Cerebellar cortex (tissue), 1 donor: ENCODE results near the gene ZDHHC20.

Experiments
- DNase-seq: peaks from one replicate; pipeline ENCODE4 v3.0.0-alpha.2; 2015; ENCODE audit warnings: low spot score

Gene ZDHHC20, protein sequence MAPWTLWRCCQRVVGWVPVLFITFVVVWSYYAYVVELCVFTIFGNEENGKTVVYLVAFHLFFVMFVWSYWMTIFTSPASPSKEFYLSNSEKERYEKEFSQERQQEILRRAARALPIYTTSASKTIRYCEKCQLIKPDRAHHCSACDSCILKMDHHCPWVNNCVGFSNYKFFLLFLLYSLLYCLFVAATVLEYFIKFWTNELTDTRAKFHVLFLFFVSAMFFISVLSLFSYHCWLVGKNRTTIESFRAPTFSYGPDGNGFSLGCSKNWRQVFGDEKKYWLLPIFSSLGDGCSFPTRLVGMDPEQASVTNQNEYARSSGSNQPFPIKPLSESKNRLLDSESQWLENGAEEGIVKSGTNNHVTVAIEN

DNA sequence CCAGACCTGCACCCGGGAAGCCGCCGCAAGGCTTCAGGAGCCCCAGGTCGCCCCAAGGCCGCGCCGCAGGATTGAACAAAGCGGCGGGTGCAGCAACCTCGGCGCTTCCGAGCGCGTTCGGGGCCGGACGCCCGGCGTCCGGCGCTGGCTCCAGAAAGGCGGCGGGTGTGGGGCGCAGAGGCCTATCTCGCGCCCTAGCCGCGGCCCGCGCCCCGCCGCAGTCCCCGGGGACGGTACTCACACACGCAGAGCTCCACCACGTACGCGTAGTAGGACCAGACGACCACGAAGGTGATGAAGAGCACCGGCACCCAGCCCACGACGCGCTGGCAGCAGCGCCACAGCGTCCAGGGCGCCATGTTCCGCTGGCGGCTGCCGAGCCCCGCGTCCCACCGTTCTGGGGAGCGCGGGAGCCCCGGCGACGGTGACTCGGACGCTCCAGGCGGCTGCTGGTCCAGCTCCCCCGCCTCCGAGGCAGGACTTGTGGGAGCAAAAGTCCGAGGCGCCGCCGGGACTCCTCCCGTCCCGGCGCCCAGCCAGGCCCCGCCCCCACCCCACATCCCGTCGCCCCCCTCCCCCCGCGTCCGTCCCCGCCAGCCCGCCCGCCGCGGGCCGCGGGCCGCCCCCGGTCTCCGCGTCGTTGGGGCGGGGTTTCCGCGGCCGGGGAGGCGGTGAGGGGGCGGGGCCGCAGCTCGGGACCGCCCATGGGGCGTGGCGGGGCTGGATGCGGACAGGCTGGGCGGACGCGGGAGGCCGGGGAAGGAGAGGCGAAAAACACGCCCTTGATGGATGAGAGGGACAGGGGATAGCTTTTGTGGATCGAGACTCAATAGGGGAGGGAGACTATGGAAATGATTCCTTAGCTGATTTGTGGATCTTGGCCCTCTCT, at the start of gene ZDHHC20:
Gene ZDHHC20, minus strand, starts transcription at position 491 of the 889 bp plus-strand sequence. Its CDS starts 132 bp downstream, at position 359.
- DNase-seq = peak; percentile 81

DNA sequence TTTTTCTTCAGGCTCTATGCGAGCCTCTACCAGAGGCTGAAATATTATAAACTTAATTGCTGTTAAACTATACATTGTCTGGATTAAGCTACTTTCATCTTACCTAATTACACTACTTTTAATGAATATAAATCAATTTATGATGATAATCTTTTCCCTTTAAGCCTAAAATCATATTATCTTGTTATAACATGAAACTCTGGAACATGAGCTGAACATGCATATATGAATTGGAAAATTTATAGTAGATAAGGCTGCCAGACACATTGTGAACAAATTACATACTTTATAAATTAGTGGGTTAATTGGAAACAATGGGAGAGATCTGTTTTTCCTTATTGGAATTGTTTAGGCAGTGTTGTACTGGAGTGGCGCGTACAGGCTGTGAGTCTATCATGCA, 45.3 kb upstream of the ZDHHC20 start:
- DNase-seq = no peak

DNA sequence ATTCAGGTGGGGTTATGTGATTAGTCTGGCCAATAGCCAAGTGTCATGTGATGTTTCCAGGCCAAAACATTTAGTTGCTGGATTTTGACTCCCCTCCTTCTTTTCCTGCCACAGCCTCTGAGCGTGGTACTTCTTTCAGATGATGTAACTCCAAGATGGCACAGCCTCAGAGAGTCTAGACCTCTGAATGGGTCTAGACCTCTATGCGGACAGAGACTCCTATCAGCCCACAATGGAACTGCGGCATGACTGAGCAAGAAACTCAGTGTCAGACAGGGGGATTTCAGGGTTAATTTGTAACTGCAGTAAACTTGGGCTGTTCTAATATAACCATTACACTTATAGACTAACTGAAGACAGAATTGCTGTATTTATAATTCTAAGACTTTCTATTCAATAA, 42.6 kb upstream of the ZDHHC20 start:
- DNase-seq = no peak

DNA sequence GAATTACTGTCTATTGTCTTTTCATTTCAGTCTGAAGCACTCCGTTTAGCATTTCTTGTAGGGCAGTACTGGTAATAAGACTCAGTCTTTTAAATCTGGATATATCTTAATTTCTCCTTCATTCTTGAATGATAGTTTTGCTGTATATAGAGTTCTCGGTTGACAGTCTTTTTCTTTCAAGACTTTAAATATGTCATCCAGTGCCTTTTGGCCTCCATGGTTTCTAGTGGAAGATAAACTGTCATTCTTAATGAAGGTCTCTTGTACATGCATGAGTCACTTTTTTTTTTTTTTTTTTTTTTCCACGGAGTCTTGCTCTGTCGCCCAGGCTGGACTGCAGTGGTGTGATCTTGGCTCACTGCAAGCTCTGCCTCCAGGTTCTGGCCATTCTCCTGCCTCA, 27.2 kb upstream of the ZDHHC20 start:
- no peak for DNase-seq

DNA sequence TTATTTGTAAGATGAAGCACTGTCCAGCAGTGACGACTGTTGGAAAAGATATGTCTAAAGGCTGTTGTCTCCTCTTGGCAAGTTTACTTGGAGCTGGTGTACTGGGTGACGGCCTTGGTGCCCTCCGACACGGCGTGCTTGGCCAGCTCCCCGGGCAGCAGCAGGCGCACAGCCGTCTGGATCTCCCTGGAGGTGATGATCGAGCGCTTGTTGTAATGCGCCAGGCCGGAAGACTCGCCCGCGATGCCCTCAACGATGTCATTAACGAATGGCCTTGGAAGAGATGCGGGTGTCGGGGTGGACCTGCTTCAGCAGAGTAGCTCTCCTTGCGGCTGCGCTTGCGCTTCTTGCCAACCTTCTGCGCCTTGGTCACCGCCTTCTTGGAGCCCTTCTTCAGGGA, 24.6 kb upstream of the ZDHHC20 start:
- no peak for DNase-seq

DNA sequence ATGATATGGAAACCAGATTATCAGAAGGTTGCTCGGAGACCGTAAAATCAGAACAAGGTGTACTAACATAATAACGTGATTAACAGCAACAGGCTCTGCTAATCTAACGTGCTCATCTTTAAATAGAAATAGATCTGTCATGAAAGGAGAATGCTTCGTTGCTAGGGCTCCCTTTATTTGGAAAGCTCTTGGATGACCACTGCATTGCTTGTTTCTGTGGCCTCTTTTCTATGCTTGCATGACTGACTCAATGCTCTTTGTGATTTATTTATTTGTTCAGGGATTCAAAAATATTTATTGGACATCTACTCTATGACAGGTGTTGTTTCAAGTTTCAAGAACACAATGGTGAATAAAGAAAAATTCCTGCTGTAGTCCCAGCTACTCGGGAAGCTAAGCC, 22.3 kb upstream of the ZDHHC20 start:
- DNase-seq = no peak

DNA sequence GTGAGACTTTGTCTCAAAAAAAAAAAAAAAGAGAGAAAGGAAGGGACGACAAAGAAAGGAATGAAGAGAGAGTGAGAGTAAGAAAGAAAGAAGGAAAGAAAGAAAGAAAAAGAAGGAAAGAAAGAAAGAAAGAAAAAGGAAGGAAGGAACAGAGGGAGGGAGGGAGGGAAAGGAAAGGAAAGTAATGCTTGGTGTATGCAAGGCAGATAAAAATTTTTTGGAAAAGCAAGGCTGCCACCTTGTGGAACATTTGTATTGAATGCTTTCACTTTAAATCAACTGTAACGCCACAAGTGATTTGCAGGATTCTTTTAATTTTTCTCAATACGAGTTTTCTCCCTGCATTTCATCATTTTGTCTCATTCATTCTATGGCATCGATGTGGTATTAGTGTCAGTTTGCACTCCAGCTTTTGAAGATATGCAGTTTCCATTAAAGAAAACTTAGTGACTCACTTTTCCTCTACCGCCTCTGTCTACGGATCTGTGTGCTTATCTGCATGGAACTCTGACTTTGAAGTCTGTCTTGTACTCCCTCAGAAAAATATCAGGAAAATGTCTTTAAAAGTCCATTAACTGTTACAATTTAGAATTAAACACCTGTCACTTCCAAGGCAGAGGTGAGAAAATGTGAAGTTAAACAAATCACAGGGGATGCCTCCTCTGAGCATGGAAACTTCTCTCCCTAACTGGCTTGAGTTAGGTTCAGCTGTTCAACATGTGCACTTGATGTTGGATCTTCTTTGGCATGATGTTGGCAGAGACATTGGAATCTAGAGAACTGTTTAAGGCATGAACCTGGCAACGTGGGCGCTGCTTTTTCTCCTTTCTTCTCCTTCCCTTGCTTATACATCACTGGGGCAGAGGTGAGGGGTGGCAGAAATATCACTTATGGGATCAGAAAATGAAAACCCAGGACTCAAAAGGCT, 20.0 kb upstream of the ZDHHC20 start:
- DNase-seq = peak; percentile 86

DNA sequence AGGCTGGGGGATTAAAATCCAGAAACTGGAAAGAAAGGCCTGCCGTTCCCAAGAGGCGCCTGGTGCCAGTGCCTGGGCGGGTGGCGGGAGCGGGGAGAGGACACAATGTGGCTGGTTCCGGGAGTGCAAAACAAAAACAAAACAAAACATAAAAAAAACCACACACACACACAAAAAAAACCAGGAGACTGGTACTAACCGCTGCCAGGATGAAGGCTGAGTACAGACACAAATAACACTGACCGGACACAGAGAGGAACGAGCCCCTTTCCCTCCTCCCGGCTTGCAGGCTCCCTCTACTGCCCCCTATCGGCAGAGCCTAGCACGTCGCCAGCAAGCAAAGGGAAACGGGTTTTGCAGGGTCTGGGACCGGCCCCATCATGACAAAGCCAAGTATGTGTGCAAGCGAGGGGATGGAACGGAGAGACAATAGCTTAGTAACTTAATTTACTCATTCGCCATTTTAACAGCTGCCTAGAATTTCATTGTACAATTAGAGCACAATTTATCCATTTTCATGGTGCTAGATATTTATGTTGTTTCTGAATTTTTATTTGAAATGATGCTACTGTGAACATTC, 17.9 kb upstream of the ZDHHC20 start:
- DNase-seq = peak; percentile 78

DNA sequence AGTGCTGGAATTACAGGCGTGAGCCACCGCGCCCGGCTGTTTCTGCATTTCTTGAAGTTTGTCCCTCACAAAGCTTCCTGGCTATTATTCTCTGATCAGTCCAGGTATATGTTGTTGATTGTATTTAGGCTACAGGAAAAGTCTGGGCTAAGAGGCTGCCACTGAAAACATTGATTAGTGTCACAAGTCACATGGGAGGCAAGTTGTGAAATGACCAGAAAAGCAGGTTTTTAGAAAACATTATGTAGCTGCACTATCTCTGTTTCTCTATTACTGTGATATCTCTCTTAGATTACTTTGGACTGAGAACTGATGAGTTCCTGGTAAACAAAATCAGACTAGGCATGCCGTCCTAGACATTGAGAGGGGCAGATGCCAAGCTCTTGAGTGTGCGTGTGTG, 16.0 kb upstream of the ZDHHC20 start:
- no peak for DNase-seq

DNA sequence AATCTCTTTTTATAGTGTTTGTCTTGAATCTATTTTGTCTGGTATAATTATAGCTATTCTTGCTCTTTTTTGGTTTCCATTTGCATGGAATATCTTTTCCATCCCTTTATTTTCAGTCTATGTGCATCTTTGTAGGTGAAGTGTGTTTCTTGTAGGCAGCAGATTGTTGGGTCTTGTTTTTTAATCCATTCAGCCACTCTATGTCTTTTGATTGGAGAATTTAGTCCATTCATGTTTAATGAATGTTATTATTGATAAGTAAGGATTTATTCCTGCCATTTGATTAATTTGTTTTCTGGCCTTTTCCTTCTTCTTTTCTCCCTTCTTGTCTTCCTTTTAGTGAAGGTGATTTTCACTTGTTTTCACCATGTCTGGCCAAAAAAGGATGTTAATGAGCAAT, 11.7 kb upstream of the ZDHHC20 start:
- DNase-seq = no peak

DNA sequence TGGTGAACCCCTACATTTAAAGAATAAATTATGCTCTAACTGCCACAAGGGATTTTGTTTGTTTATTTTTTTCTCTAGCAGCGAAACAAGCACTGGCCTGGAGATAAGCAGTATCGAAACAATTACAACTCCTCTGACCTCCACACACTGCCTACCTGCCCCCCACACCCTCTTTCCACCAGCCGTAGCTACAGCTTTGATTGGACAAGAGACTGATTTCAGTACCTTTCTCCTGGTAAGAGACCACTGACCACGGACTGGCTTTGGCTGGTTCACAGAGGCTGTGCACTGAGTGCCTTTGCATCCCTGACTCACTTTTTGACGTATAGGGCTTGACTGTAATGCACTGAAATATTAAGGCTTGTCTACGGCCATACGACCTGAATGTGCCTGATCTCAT, 7.4 kb upstream of the ZDHHC20 start:
- DNase-seq = no peak

DNA sequence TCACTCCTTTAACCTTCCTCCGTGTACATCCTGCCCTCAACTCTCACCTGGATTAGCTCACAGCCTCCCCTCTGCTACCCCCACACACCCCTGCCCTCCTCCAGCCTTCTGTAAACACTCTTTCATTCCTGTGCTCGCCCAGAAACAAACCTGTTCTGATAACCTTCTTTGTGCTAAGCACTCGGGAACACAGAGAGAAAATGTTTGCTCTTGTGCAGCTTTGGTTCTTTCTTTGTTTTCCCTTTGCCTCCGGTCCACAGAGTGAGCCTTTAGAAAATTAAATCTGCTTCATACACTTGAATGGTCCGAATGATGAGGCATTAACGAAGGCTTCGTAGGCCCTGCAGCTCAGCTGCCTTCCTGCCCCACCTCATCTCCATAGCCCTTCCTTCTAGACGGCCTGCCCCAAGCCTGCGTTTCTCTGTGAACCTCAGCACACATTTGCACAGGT, 6.6 kb upstream of the ZDHHC20 start:
- no peak for DNase-seq

DNA sequence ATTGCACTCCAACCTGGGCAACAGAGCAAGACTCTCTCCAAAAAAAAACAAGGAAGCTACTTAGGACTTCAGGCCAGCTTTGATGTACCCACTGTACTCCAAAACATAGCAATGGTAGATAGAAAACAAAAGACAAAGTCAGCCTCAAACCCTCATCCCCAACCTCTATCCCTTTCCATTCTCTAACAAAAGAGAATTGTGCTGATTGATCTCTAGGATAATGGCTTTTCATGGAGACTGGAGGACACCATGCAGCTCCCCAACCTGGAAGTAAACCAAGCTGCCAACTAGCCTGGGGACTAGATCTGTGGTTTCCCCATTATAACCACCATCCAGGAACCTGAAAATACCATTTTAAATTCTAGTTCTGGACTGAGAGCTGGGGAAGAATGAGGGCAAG, 4.3 kb upstream of the ZDHHC20 start:
- no peak for DNase-seq

DNA sequence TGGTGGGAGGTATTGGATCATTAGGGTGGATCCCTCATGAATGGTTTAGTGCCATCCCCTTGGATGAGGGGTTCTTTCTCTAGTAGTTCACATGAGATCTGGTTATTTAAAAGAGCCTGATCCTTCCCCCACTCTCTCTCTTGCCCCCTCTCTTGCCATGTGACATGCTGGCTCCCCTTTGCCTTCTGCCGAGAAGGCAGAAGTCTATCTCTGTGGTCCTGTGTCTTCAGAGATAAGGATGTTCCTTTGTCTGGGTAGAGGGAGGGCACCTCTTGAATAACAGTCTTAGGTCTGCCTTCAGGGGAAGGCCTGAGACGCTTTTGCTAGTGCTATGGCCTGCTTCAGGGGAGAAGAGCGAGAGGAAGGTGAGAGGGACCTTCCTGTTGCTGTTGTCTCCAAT, 2.0 kb upstream of the ZDHHC20 start:
- DNase-seq = no peak

DNA sequence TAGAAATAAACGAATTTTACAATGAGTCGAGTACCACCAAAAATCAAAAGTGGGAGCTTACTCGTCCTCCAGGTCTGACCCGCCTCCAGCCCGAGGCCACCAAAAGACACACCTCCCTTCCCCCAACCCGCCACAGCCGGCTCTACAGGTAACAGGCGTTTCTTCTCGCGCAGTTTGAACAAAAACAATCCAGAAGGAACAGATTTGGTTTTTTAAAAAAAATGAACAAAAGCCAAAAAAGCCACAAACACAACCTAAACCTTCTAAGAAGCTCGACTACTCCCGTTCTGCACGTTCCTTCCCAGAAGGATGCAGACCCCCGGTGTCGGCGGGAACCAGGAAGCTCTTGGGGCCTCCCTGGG, 671 bp downstream of the ZDHHC20 start:
- peak; percentile 60 for DNase-seq

DNA sequence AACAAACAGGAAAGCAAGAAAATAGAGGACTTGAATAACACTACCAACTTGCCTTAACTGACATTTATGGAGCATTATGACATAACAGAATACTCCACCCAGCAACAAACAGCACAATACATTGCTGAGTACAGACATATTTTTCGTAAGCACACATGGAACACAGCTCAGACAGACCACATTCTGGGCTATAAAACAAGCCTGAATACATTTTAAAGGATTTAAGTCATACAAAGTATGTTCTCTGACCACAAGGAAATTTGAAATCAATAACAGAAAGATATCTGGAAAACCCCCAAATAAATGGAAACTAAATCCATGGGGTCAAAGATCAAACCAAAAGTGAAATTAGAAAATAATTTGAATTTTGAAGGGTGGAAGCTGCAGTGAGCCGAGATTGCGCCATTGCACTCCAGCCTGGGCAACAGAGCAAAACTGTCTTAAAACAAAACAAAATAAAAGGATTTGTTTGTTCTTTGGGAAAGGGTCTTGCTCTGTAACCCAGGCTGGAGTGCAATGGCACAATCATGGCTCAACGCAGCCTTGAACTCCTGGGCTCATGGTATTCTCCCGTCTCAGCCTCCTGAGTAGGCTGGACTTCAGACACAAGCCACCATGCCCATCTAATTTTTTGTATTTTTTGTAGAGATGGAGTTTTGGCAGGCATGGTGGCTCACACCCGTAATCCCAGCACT, 5.6 kb downstream of the ZDHHC20 start:
- DNase-seq = no peak

DNA sequence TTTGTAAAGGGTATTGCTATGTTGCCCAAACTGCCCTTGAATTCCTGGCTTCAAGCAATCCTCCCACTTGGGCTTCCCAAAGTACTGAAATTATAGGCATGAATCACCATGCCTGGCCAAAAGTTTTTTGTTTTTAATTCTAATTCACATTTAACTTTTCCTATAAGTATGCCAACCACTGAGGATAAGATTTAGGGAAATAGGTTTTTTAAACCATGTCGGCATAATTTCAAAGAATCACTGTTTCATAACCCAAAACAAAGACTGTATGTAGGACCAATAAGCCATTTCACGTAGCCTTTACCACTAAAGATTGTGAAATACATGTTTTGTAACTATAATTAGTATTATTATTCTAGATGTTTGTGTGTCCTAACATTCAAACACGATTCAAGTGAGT, 8.2 kb downstream of the ZDHHC20 start:
- DNase-seq = no peak

DNA sequence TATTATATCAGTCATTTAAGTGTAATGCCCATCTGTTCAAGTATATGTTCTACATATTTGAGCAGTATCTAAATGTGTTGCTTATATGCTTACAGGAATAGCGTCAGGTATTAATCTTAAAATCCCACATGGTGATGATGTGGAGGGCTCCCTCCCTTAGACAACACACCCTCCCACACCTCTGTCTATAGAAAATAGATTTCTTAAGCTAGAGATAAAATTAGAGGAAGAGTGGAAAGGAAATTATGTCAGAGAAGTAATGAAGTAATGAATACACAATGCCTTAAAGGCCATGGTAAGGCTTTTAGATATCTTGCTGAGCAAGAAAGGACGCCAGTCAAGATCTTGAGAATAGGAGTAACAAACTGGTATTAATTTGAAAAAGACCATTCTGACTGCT, 12.4 kb downstream of the ZDHHC20 start:
- DNase-seq = no peak

DNA sequence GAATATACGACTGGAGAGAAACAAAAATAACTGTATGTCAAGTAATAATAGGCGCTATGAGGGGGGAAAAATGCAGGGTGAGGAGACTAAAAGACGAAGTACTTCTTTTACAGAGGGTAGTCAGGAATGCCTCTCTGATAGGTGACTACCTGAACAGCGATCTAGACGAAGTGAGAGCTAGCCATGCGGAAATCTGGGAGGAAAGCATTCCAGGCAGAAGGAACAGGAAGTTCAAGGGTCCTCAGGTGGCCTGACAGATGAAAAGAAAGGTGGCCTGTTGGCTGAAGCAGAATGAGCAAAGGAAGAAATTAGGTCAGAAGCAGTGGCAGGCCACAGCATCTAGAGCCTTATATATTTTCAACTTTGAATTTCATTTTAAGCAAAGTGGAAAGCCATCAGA, 13.3 kb downstream of the ZDHHC20 start:
- DNase-seq = peak; percentile 17

DNA sequence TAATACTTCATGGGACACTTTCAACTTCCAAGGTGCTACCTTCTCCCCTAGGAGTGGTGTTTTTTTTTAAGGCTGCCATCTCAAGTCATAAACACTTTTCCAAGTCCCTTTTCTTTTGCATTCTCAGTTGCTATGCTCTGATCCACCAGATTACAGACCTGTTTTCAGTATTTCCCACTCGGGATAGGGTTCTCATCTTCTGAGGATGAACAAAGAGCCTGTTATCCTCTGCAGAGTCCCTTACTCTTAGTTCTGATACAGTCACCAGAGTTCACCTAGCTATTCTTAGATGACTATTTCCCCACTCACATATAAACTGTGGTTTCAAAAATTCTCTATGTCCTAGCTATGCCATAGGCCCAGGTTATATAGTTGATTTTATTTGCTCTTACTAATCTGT, 15.9 kb downstream of the ZDHHC20 start:
- DNase-seq = no peak

DNA sequence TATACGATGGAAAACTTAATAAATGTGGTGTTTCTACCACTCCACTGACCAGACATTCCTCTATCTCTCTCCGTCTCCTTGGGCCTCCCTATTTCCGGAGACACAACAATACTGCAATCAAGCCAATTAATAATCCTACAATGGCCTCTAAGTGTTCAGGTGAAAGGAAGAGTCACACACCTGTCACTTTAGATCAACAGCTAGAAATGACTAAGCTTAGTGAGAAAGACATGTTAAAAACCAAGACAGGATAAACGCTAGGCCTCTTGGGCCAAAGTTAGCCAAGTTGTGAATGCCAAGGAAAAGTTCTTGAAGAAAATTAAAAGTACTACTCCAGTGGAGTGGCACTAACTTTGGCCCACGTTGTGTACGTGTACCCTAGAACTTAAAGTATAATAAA, 22.5 kb downstream of the ZDHHC20 start:
- DNase-seq = no peak
